Activated CD4-positive, alpha-beta T cell treated with anti-CD3 and anti-CD28 coated beads for 36 hours (primary cell): ENCODE measurements around the gene SLC32A1. TPM values are rescaled to one million over a fixed set of nuclear protein-coding genes. Genes with fewer than 3 reads are reported as not detected.
A peak's percentile ranks its signal among the peaks of the same experiment; 100 is the strongest.

Experiments
- ATAC-seq: fragments of 200-7000 bp; cut with Tn5 transposase; one replicate; pipeline ENCODE4 v1.10.0; 2021; ENCODE audit warnings: mild to moderate bottlenecking, moderate library complexity
- CTCF ChIA-PET: fragments of 350-600 bp; sonication (Branson Sonifier 250); formaldehyde crosslinking; loops from one replicate; lab custom pipeline; 2021; ENCODE audit warnings: antibody characterized with exemption; lab: Charles Lee
- POLR2A ChIA-PET: fragments of 350-600 bp; sonication (Branson Sonifier 250); formaldehyde crosslinking; loops from one replicate; lab custom pipeline; 2021; ENCODE audit warnings: antibody characterized with exemption, inconsistent platforms; lab: Charles Lee
- DNase-seq: peaks from one replicate; pipeline ENCODE4 v3.0.0-alpha.2; 2020
- H3K27ac Mint-ChIP-seq: one replicate; pipeline ENCODE4 v1.8.0; 2021; ENCODE audit warnings: mixed read lengths
- H3K27me3 Mint-ChIP-seq: one replicate; pipeline ENCODE4 v1.8.0; 2021; ENCODE audit warnings: mixed read lengths
- H3K36me3 Mint-ChIP-seq: one replicate; pipeline ENCODE4 v1.8.0; 2021; ENCODE audit warnings: low read depth, mixed read lengths
- H3K4me1 Mint-ChIP-seq: one replicate; pipeline ENCODE4 v1.8.0; 2021; ENCODE audit warnings: mixed read lengths
- H3K4me3 Mint-ChIP-seq: one replicate; pipeline ENCODE4 v1.8.0; 2021; ENCODE audit warnings: mild to moderate bottlenecking, moderate library complexity, mixed read lengths
- H3K9me3 Mint-ChIP-seq: one replicate; pipeline ENCODE4 v1.8.0; 2021; ENCODE audit warnings: low read depth, mixed read lengths
- intact Hi-C, 2 experiments: fragments of 100-400 bp; cut with DNase I in 1 of 2; cut with micrococcal nuclease in 1 of 2; formaldehyde crosslinking; loops; one replicate each; pipeline versions ENCODE4 v1.14.2 to v1.15.1; 2022 to 2024; cut with DNase I, micrococcal nuclease
- total RNA-seq, 2 experiments: library from RNA; stranded (reverse); gene quantifications; one replicate each; pipeline ENCODE4 v1.2.3, GENCODE V29; 2021

Gene SLC32A1
- total RNA-seq, 2 experiments from 2014 or later, result not detected

DNA sequence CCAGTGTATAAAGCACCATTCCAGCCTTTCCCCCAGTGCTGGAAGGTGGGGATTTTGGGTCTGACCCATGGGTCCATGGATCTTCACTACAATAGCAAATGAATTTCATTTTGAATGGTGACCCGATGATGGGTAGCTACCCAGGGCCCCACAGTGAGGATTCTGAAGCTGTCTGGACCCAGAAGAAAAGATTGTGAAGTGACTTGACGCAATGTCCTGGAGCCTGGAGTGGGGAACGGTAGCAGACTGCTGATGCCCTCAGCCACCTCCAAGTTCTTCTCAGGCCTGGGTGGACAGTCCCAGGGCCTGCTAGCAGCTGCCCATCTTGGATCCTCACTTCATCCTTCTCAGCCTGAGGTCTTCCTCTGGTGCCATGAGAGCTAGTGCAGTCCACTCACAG is 23.4 kb upstream of the SLC32A1 start:
- no peaks in the 10 kb centered on the region for H3K4me1 Mint-ChIP-seq
- H3K27me3 Mint-ChIP-seq, result peaks cover 18% of the 10 kb centered on the region
- DNase-seq, result no peak
- CTCF ChIA-PET, result no interaction called here
- ATAC-seq, result no peak
- H3K4me3 Mint-ChIP-seq, result no peak overlapping the region
- no peak overlapping the region for H3K27ac Mint-ChIP-seq
- no peaks in the 10 kb centered on the region for H3K9me3 Mint-ChIP-seq
- H3K36me3 Mint-ChIP-seq, result no peaks in the 10 kb centered on the region
- intact Hi-C loops, result no loop called here
- POLR2A ChIA-PET, result no interaction called here

DNA sequence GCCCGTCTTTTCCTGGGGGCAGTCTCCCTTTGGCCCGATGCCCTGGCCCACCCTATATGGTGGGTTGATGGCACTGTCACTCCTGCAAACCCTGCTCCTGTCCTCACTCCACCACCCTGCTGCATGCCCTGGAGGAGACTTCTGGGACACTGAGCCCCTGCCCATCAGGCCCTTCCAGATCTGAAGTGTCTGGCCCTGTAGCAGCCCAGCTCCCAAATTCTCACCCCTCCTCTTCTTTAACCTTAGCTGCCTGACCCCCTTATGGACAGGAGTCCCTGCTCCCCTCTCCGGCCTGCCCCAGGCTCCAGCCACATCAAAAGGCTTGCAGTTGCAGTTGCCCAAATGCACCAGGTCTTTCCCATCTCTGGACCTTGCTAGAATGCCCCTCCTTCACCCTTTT is 20.8 kb upstream of the SLC32A1 start:
- H3K9me3 Mint-ChIP-seq, result no peaks in the 10 kb centered on the region
- H3K36me3 Mint-ChIP-seq, result no peaks in the 10 kb centered on the region
- POLR2A ChIA-PET, result no interaction called here
- no peak overlapping the region for H3K27ac Mint-ChIP-seq
- CTCF ChIA-PET, result interaction anchor here (0.5 to 1.7 kb wide), 2 partner anchors 21 to 48 kb away, joined by 3 read pairs; no protein-coding TSS in a partner anchor
- H3K4me1 Mint-ChIP-seq, result no peaks in the 10 kb centered on the region
- H3K27me3 Mint-ChIP-seq, result peaks cover 20% of the 10 kb centered on the region
- no peak for ATAC-seq
- no peak overlapping the region for H3K4me3 Mint-ChIP-seq
- DNase-seq, result no peak
- intact Hi-C loops, result no loop called here

DNA sequence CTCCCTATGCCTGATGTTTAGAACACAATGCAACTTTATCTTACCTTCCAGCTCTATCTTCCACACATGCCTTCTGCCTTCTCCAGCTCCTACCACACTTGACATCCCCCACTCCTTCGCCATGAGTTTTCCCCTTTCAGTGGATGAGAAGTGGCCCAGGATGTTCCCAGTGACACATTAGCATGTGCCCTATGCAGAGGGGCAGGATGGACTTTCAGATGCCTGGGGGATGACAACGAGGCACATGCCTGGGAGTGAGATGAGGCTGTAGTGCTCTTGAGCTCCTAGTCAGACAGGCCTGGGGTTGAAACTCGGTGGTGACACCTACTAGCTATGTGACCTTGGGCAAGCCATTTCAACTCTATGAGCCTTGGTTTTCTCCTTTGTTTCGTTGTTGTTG is 20.1 kb upstream of the SLC32A1 start:
- no peaks in the 10 kb centered on the region for H3K9me3 Mint-ChIP-seq
- intact Hi-C loops, result no loop called here
- H3K36me3 Mint-ChIP-seq, result no peaks in the 10 kb centered on the region
- no peak overlapping the region for H3K27ac Mint-ChIP-seq
- no peak overlapping the region for H3K4me3 Mint-ChIP-seq
- no peaks in the 10 kb centered on the region for H3K4me1 Mint-ChIP-seq
- ATAC-seq (no peak), DNase-seq (no peak)
- ChIA-PET POLR2A (no interaction called here), CTCF (interaction anchor here (0.5 to 1.7 kb wide), 3 partner anchors 21 to 169 kb away, joined by 3 read pairs; no protein-coding TSS in a partner anchor)
- H3K27me3 Mint-ChIP-seq, result peaks cover 21% of the 10 kb centered on the region

DNA sequence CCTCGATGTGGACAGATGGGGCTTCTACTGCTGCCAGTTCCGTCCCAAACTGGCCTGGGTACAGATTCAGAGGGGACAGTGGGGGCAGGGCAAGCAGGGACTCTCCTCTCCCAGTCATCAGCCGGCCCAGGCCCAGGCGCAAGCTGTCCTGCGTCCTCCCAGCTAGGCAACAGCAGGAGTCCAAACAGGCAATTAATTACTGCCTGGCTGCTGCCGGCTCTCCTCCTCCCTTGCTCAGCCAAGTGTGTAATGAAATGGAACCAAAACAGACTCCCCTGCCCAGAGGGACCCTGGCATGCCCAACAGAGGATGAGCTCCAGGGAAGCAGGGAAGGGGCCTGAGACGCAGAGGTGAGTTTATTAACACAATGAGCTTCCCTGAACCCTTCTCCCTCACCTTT is 17.8 kb upstream of the SLC32A1 start:
- intact Hi-C loops, result no loop called here
- H3K27ac Mint-ChIP-seq, result no peak overlapping the region
- H3K36me3 Mint-ChIP-seq, result no peaks in the 10 kb centered on the region
- ATAC-seq (no peak), DNase-seq (no peak)
- H3K4me1 Mint-ChIP-seq, result no peaks in the 10 kb centered on the region
- H3K9me3 Mint-ChIP-seq, result no peaks in the 10 kb centered on the region
- CTCF ChIA-PET, result interaction anchor here (0.7 to 1.0 kb wide), 2 partner anchors 9 to 26 kb away, joined by 3 read pairs; no protein-coding TSS in a partner anchor
- POLR2A ChIA-PET, result no interaction called here
- peaks cover 19% of the 10 kb centered on the region for H3K27me3 Mint-ChIP-seq
- H3K4me3 Mint-ChIP-seq, result no peak overlapping the region

DNA sequence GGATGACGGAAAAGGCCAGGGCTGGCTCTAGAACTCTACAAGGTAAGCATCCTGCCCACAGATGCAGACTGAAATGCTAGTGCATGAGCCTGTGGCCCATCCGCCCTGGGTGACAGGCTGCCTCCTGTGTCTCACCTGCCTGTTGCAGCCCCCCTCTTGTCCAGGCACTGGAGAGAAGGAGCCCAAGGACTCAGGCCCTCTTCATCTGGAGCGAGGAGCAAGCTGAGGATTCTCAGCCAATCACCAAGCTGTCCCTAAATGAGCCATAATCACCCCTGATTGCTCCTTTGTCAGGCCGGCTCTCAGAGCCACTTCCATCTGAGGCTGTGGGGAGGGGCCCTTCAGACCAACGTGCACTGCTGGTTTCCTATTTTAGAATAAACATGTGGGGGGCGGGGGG is 10.0 kb upstream of the SLC32A1 start:
- ATAC-seq (no peak), DNase-seq (no peak)
- no peaks in the 10 kb centered on the region for H3K9me3 Mint-ChIP-seq
- POLR2A ChIA-PET, result no interaction called here
- H3K36me3 Mint-ChIP-seq, result no peaks in the 10 kb centered on the region
- H3K4me3 Mint-ChIP-seq, result no peak overlapping the region
- intact Hi-C loops, result no loop called here
- CTCF ChIA-PET, result no interaction called here
- H3K27ac Mint-ChIP-seq, result no peak overlapping the region
- H3K4me1 Mint-ChIP-seq, result no peaks in the 10 kb centered on the region
- peaks cover 47% of the 10 kb centered on the region for H3K27me3 Mint-ChIP-seq

DNA sequence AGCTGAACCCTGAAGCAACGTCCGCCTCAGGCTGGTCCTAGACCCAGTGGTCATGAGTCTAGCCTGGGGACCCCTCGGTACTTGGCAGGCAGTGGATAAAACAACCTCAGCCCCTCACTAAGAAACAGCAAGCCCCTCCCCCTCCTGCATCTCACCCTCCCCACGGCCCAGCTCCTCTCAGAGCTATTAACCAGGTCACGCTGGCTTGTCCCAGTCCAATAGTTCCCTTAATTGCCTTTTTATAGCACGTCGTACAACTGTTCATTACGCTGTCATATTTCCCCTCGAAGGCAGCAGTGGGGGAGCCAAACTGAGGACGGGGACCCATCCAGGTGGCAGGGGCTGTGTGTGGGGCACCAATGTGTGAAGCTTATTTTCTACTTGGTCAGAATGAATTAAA is 8.6 kb upstream of the SLC32A1 start:
- ATAC-seq, result no peak
- H3K9me3 Mint-ChIP-seq, result no peaks in the 10 kb centered on the region
- H3K36me3 Mint-ChIP-seq, result no peaks in the 10 kb centered on the region
- CTCF ChIA-PET, result interaction anchor here (0.6 to 1.8 kb wide), 3 partner anchors 10 to 57 kb away, joined by 3 to 7 read pairs (median 4); no protein-coding TSS in a partner anchor
- no peaks in the 10 kb centered on the region for H3K4me1 Mint-ChIP-seq
- H3K27ac Mint-ChIP-seq, result no peak overlapping the region
- intact Hi-C loops, result no loop called here
- POLR2A ChIA-PET, result no interaction called here
- peaks cover 51% of the 10 kb centered on the region for H3K27me3 Mint-ChIP-seq
- H3K4me3 Mint-ChIP-seq, result no peak overlapping the region
- no peak for DNase-seq

DNA sequence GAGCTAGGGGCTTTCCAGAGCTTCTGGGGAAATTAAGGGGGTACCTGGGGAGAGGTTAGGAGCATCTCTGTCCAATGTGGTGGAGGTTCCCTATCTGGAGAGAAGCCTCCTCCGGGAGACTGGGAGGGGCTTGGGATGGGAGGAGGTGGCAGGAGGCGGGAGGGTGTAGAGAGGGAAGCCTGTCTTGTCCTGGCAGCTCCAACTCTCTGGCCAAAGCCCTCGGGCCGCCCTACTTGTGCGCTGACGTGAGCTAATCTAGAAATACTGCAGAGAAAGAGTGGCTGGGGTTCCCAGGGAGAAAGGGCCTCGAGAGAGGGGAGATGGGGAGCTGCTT is 1.6 kb upstream of the SLC32A1 start:
- CTCF ChIA-PET, result interaction anchor here (1.0 to 1.8 kb wide), 4 partner anchors 10 to 89 kb away, joined by 3 to 4 read pairs (median 3); no protein-coding TSS in a partner anchor
- intact Hi-C loops, result loop anchor here in 1 of 2 experiments (10.0 kb wide), 1 partner anchor 48 kb away; no protein-coding TSS in a partner anchor
- Mint-ChIP-seq H3K4me1 (peaks cover 31% of the 10 kb centered on the region), H3K27me3 (peaks cover 80% of the 10 kb centered on the region), H3K4me3 (no peak overlapping the region), H3K36me3 (no peaks in the 10 kb centered on the region), H3K9me3 (no peaks in the 10 kb centered on the region), H3K27ac (no peak overlapping the region)
- DNase-seq (no peak), ATAC-seq (no peak)
- POLR2A ChIA-PET, result no interaction called here

DNA sequence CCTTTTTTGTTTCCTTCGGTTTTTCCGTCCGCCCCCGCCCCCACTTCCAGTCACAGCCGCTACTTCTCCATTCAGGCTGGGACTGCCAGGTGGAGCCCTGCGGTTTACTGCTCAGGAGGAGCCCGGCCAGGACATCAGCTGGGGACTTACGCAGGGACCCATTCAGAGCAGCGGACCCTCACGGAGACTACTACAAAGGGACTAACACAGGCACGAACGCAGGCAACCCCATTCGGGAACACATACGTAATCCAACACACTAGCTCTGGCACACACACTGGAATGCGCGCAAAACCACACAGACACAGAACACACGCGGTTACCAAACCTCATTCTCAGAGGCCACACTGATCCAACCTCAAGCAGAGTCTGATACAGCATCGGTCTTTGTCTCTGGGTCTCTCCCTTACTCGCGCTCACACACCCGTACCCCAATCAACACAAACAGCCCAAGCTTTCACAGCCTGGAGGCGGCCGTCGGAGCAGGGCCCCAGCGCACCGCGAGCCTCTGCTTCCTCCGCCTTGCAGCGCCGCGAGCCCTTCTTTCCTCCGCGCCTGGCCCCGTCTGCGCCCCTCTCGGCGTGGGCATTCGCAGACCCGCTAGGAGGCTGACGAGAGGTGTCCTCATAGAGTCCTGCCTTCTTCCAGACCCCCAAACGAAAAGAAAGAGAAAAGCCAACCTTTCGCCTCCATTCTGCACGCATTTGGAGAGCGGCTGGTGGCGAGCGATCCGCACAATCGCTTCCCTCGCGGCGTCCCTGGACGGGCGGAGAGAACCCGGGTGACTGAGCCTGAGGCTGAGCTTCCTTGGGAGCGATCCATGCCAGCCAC is 1.1 kb upstream of the SLC32A1 start:
- POLR2A ChIA-PET, result no interaction called here
- H3K9me3 Mint-ChIP-seq, result no peaks in the 10 kb centered on the region
- no peak overlapping the region for H3K27ac Mint-ChIP-seq
- peaks cover 81% of the 10 kb centered on the region for H3K27me3 Mint-ChIP-seq
- H3K36me3 Mint-ChIP-seq, result no peaks in the 10 kb centered on the region
- intact Hi-C loops, result loop anchor here in 1 of 2 experiments (10.0 kb wide), 1 partner anchor 48 kb away; no protein-coding TSS in a partner anchor
- peaks cover 36% of the 10 kb centered on the region for H3K4me1 Mint-ChIP-seq
- ATAC-seq (no peak), DNase-seq (peak; percentile 36)
- H3K4me3 Mint-ChIP-seq, result peak overlapping the region; percentile 13
- CTCF ChIA-PET, result interaction anchor here (1.0 to 3.7 kb wide), 6 partner anchors 9 to 89 kb away, joined by 3 to 22 read pairs (median 3); no protein-coding TSS in a partner anchor

DNA sequence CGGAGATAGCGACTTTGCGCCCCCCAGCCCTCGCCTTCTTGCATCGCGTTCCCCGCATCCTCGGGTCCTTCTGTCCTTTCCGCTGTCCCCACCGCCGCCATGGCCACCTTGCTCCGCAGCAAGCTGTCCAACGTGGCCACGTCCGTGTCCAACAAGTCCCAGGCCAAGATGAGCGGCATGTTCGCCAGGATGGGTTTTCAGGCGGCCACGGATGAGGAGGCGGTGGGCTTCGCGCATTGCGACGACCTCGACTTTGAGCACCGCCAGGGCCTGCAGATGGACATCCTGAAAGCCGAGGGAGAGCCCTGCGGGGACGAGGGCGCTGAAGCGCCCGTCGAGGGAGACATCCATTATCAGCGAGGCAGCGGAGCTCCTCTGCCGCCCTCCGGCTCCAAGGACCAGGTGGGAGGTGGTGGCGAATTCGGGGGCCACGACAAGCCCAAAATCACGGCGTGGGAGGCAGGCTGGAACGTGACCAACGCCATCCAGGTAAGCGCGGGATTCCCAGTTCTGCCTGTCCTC is 401 bp downstream of the SLC32A1 start:
- POLR2A ChIA-PET, result no interaction called here
- peak; percentile 8 for DNase-seq
- Mint-ChIP-seq H3K36me3 (no peaks in the 10 kb centered on the region), H3K27ac (no peak overlapping the region), H3K4me1 (peaks cover 46% of the 10 kb centered on the region), H3K27me3 (peaks cover 83% of the 10 kb centered on the region), H3K9me3 (no peaks in the 10 kb centered on the region), H3K4me3 (no peak overlapping the region)
- intact Hi-C loops, result loop anchor here (5.0 to 10.0 kb wide), 4 partner anchors 50 to 1963 kb away; partner anchors contain the start of gene MAFB (in 1 of the 2)
- CTCF ChIA-PET, result interaction anchor here (0.6 to 3.7 kb wide), 8 partner anchors 9 to 237 kb away, joined by 3 to 22 read pairs (median 4); partner anchors contain the start of gene DHX35
- no peak for ATAC-seq

DNA sequence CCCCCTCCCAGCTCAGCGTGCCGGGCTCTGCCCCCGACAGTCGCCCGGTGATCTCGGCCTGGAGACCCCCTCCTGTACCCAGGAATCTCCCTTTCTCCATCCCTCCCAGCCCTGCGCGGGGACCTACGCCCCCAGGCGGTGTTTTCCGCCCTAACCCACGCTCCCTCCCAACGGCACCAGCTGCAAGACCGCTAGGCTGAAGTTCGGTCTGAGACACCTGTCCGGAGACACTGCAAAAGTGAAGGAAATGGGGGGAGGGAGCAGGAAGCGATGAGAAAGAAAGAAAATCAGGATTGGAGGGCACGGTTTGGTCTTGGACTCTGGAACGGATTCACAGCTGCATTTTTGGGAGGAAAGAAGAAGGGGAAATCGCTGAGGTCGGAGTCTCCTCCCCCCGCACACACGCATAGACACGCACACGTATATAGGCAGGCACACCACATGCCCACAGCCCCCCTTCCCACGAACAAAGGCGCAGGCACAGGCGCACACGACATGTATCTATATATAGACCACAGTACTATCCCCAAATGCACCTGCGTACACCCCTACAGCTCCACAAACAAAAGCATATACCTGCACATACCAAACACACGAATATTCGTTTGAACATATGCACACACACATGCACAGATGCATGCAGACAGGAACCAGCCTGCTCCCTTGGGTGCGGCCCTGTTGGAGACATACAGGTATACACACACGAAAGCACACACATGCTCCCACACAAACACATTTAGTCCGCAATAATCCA is 1.0 kb downstream of the SLC32A1 start:
- H3K36me3 Mint-ChIP-seq, result no peaks in the 10 kb centered on the region
- H3K9me3 Mint-ChIP-seq, result no peaks in the 10 kb centered on the region
- no peak overlapping the region for H3K27ac Mint-ChIP-seq
- H3K4me1 Mint-ChIP-seq, result peaks cover 51% of the 10 kb centered on the region
- ChIA-PET POLR2A (no interaction called here), CTCF (interaction anchor here (0.6 to 3.7 kb wide), 9 partner anchors 9 to 238 kb away, joined by 3 to 22 read pairs (median 5); partner anchors contain the start of gene DHX35)
- H3K27me3 Mint-ChIP-seq, result peaks cover 88% of the 10 kb centered on the region
- peak overlapping the region; percentile 28 for H3K4me3 Mint-ChIP-seq
- ATAC-seq, result no peak
- intact Hi-C loops, result loop anchor here (5.0 to 10.0 kb wide), 4 partner anchors 51 to 1962 kb away; partner anchors contain the start of gene MAFB (in 1 of the 2)
- DNase-seq, result peak; percentile 11
